ENCODE measurements around the gene CENPX.

Gene CENPX

GRCh38 chr17:82055023-82055964, 32.6 kb upstream of the CENPX start:
- DNase-seq = no peak

- no peak for DNase-seq
Measured at GRCh38 chr17:82054351-82055022, 31.8 kb upstream of the CENPX start.

- DNase-seq = no peak
Measured at GRCh38 chr17:82053556-82054263, 31.0 kb upstream of the CENPX start.

GRCh38 chr17:82053130-82053529, 30.5 kb upstream of the CENPX start:
- no peak for DNase-seq

- no peak for DNase-seq
Measured at GRCh38 chr17:82052638-82053059, 30.0 kb upstream of the CENPX start.

- no peak for DNase-seq
Measured at GRCh38 chr17:82051776-82052637, 29.3 kb upstream of the CENPX start, which contains the start of the genes GPS1 and RFNG. Gene GPS1 (plus strand): TSS chr17:82051898. CDS start chr17:82051932, 34 bp downstream. Gene RFNG (minus strand): TSS chr17:82051811. CDS start chr17:82051766, 45 bp downstream.

GRCh38 chr17:82050761-82051641, 28.3 kb upstream of the CENPX start:
- no peak for DNase-seq

GRCh38 chr17:82050152-82050760, 27.6 kb upstream of the CENPX start:
- no peak for DNase-seq

- DNase-seq = no peak
Measured at GRCh38 chr17:82049521-82049971, 26.9 kb upstream of the CENPX start.

GRCh38 chr17:82049106-82049505, 26.4 kb upstream of the CENPX start:
- no peak for DNase-seq

GRCh38 chr17:82048571-82048971, 25.9 kb upstream of the CENPX start:
- DNase-seq = no peak

- DNase-seq = no peak
Measured at GRCh38 chr17:82047914-82048570, 25.4 kb upstream of the CENPX start.

GRCh38 chr17:82047379-82047778, 24.7 kb upstream of the CENPX start:
- no peak for DNase-seq

- no peak for DNase-seq
Measured at GRCh38 chr17:82046903-82047302, 24.2 kb upstream of the CENPX start.

GRCh38 chr17:82045936-82046484, 23.3 kb upstream of the CENPX start:
- no peak for DNase-seq

GRCh38 chr17:82043507-82043906, 20.8 kb upstream of the CENPX start:
- DNase-seq = no peak

- no peak for DNase-seq
Measured at GRCh38 chr17:82042649-82043048, 20.0 kb upstream of the CENPX start.

- no peak for DNase-seq
Measured at GRCh38 chr17:82041144-82041814, 18.6 kb upstream of the CENPX start.

- DNase-seq = no peak
Measured at GRCh38 chr17:82039695-82040299, 17.1 kb upstream of the CENPX start.

Data from NCI-H187 treated with DMSO at 0.1 percent for 48 hours (cell line).